CD4-positive, alpha-beta T cell (primary cell): ENCODE measurements around the gene CZIB. TPM values are rescaled to one million over a fixed set of nuclear protein-coding genes. Genes with fewer than 3 reads are reported as not detected.

ENCODE experiments used
- ATAC-seq: fragments of 200-7000 bp; cut with Tn5 transposase; one replicate; pipeline ENCODE4 v1.10.0; 2022; ENCODE audit warnings: mild to moderate bottlenecking; ENCODE audit not compliant: poor library complexity
- CTCF ChIA-PET: fragments of 350-600 bp; sonication (Branson Sonifier 250); formaldehyde crosslinking; loops from one replicate; lab custom pipeline; 2021; ENCODE audit warnings: antibody characterized with exemption, inconsistent platforms; lab: Charles Lee
- POLR2A ChIA-PET: fragments of 350-600 bp; sonication (Branson Sonifier 250); formaldehyde crosslinking; loops from one replicate; lab custom pipeline; 2021; ENCODE audit warnings: antibody characterized with exemption, inconsistent platforms; lab: Charles Lee
- DNase-seq, 14 experiments: peaks; one replicate each; pipeline ENCODE4 v3.0.0-alpha.2; 2013 to 2020; ENCODE audit warnings: mixed read lengths in 2 of 14
- H3K27ac ChIP-seq, 2 donors: one replicate each; pipeline versions ENCODE4 v1.5.1 to v1.7.0; 2013; ENCODE audit warnings: low read length in 2 of 2, low read depth in 1 of 2, mild to moderate bottlenecking in 1 of 2
- H3K27me3 ChIP-seq, 2 experiments: 1 replicate in 1 of 2; 2 replicates in 1 of 2; pipeline versions ENCODE4 v1.6.1 to v1.7.0; 2013; ENCODE audit warnings: low read length in 2 of 2, control low read depth in 1 of 2, mild to moderate bottlenecking in 1 of 2, moderate library complexity in 1 of 2; ENCODE audit not compliant: insufficient read depth in 2 of 2, control insufficient read depth in 1 of 2
- H3K36me3 ChIP-seq: one replicate; pipeline ENCODE4 v1.6.1; 2013; ENCODE audit warnings: low read length, control low read depth; ENCODE audit not compliant: insufficient read depth
- H3K4me1 ChIP-seq: one replicate; pipeline ENCODE4 v1.6.1; 2013; ENCODE audit warnings: low read length, control low read depth; ENCODE audit not compliant: insufficient read depth
- H3K4me3 ChIP-seq: one replicate; pipeline ENCODE4 v1.5.1; 2013; ENCODE audit warnings: mild to moderate bottlenecking, low read length, moderate library complexity
- H3K9me3 ChIP-seq, 2 experiments: 1 replicate in 1 of 2; 2 replicates in 1 of 2; pipeline versions ENCODE4 v1.6.1 to v1.7.0; 2013; ENCODE audit warnings: low read length in 2 of 2, mild to moderate bottlenecking in 2 of 2, control low read depth in 1 of 2, moderate library complexity in 1 of 2; ENCODE audit not compliant: control insufficient read depth in 1 of 2, insufficient read depth in 1 of 2
- H3K27ac Mint-ChIP-seq: one replicate; pipeline ENCODE4 v1.8.0; 2020; ENCODE audit warnings: mixed read lengths
- H3K27me3 Mint-ChIP-seq: one replicate; pipeline ENCODE4 v1.8.0; 2021; ENCODE audit warnings: mixed read lengths
- H3K36me3 Mint-ChIP-seq: one replicate; pipeline ENCODE4 v1.8.0; 2021; ENCODE audit warnings: low read depth, mixed read lengths
- H3K4me1 Mint-ChIP-seq: one replicate; pipeline ENCODE4 v1.8.0; 2021; ENCODE audit warnings: low read depth, mixed read lengths
- H3K4me3 Mint-ChIP-seq: one replicate; pipeline ENCODE4 v1.8.0; 2020; ENCODE audit warnings: mild to moderate bottlenecking, mixed read lengths
- H3K9me3 Mint-ChIP-seq: one replicate; pipeline ENCODE4 v1.8.0; 2020; ENCODE audit warnings: mixed read lengths
- CTCF ChIP-seq: fragments of 200-600 bp; IDR thresholded peaks from one replicate; pipeline ENCODE4 v1.8.0; 2022; ENCODE audit warnings: antibody characterized with exemption, mild to moderate bottlenecking
- intact Hi-C, 2 experiments: fragments of 100-400 bp; cut with DNase I in 1 of 2; cut with micrococcal nuclease in 1 of 2; formaldehyde crosslinking; loops; one replicate each; pipeline versions ENCODE4 v1.15.1 to v1.9.0; 2023 to 2025; cut with DNase I, micrococcal nuclease
- total RNA-seq, 174 experiments: library from RNA in 2 of 174; stranded (reverse) in 2 of 174; gene quantifications; one replicate each; pipeline ENCODE4 v1.2.3 and lab custom pipeline; 2021 to 2026

CZIB gene
- total RNA-seq, 2 experiments from 2014 or later: 28.8 to 28.9 TPM

GRCh38 chr1:53203466-53203865 is 17.0 kb downstream of the CZIB start:
- ChIA-PET POLR2A (no interaction called here), CTCF (no interaction called here)
- H3K36me3 ChIP-seq: peaks cover 74% of the 10 kb centered on the region
- peaks cover 6% of the 10 kb centered on the region for H3K9me3 Mint-ChIP-seq
- intact Hi-C loops: no loop called here
- no peaks in the 10 kb centered on the region for H3K27me3 ChIP-seq
- no peak overlapping the region for H3K27ac ChIP-seq
- H3K36me3 Mint-ChIP-seq: peaks cover 82% of the 10 kb centered on the region
- peaks cover 6 to 12% of the 10 kb centered on the region in 2 experiments for H3K9me3 ChIP-seq
- ATAC-seq: no peak
- TF ChIP-seq CTCF: no peak
- H3K4me3 Mint-ChIP-seq: no peak overlapping the region
- DNase-seq: no peak
- H3K27ac Mint-ChIP-seq: peak overlapping the region; percentile 50
- no peaks in the 10 kb centered on the region for H3K27me3 Mint-ChIP-seq
- no peak overlapping the region for H3K4me3 ChIP-seq
- H3K4me1 ChIP-seq: peaks cover under 1% of the 10 kb centered on the region
- H3K4me1 Mint-ChIP-seq: peaks cover 24% of the 10 kb centered on the region

- H3K9me3 ChIP-seq: no peaks in the 10 kb centered on the region
- H3K27ac ChIP-seq: peak overlapping the region; percentile 3 to 97
- H3K27me3 Mint-ChIP-seq: no peaks in the 10 kb centered on the region
- H3K36me3 ChIP-seq: peaks cover 26% of the 10 kb centered on the region
- H3K27me3 ChIP-seq: no peaks in the 10 kb centered on the region
- ATAC-seq: no peak
- ChIA-PET POLR2A (interaction anchor here (1.5 kb wide), 1 partner anchor 21 kb away, joined by 5 read pairs; no protein-coding TSS in a partner anchor), CTCF (interaction anchor here (0.6 to 1.2 kb wide), 2 partner anchors 22 to 761 kb away, joined by 3 read pairs; partner anchors contain the start of gene CZIB)
- H3K4me3 Mint-ChIP-seq: peak overlapping the region; percentile 93
- peak overlapping the region; percentile 93 for H3K27ac Mint-ChIP-seq
- DNase-seq: no peak
- no peaks in the 10 kb centered on the region for H3K9me3 Mint-ChIP-seq
- TF ChIP-seq CTCF: no peak
- intact Hi-C loops: loop anchor here in 1 of 2 experiments (10.0 kb wide), 2 partner anchors 183 to 1143 kb away; partner anchors contain the start of genes BTF3L4 and TXNDC12
- H3K36me3 Mint-ChIP-seq: peaks cover 49% of the 10 kb centered on the region
- peaks cover 36% of the 10 kb centered on the region for H3K4me1 Mint-ChIP-seq
- no peak overlapping the region for H3K4me3 ChIP-seq
- H3K4me1 ChIP-seq: peaks cover 25% of the 10 kb centered on the region
These were observed 22.2 kb downstream of the CZIB start for GRCh38 chr1:53198241-53198651.

- intact Hi-C loops: loop anchor here (1.0 to 10.0 kb wide), 5 partner anchors 22 to 1143 kb away; partner anchors contain the start of genes BTF3L4 (in 1 of the 2), MAGOH (in 1 of the 2) and TXNDC12 (in 1 of the 2)
- Histone ChIP-seq H3K27me3 (no peaks in the 10 kb centered on the region), H3K36me3 (peaks cover 19% of the 10 kb centered on the region), H3K27ac (peak overlapping the region; percentile 93 to 97), H3K9me3 (no peaks in the 10 kb centered on the region), H3K4me3 (peak overlapping the region; percentile 92), H3K4me1 (peaks cover 25% of the 10 kb centered on the region)
- Mint-ChIP-seq H3K4me1 (peaks cover 31% of the 10 kb centered on the region), H3K4me3 (peak overlapping the region; percentile 93), H3K27ac (peak overlapping the region; percentile 93), H3K36me3 (peaks cover 42% of the 10 kb centered on the region), H3K27me3 (no peaks in the 10 kb centered on the region), H3K9me3 (no peaks in the 10 kb centered on the region)
- no peak for TF ChIP-seq CTCF
- CTCF ChIA-PET: interaction anchor here (0.6 to 1.2 kb wide), 2 partner anchors 22 to 762 kb away, joined by 3 read pairs; partner anchors contain the start of gene CZIB
- DNase-seq (no peak), ATAC-seq (no peak)
- POLR2A ChIA-PET: interaction anchor here (2.6 kb wide), 1 partner anchor 23 kb away, joined by 13 read pairs; the partner anchor contains the start of gene CZIB
These were observed 22.9 kb downstream of the CZIB start for GRCh38 chr1:53197291-53198200.
